ENCODE data around the gene UMODL1.

DNA sequence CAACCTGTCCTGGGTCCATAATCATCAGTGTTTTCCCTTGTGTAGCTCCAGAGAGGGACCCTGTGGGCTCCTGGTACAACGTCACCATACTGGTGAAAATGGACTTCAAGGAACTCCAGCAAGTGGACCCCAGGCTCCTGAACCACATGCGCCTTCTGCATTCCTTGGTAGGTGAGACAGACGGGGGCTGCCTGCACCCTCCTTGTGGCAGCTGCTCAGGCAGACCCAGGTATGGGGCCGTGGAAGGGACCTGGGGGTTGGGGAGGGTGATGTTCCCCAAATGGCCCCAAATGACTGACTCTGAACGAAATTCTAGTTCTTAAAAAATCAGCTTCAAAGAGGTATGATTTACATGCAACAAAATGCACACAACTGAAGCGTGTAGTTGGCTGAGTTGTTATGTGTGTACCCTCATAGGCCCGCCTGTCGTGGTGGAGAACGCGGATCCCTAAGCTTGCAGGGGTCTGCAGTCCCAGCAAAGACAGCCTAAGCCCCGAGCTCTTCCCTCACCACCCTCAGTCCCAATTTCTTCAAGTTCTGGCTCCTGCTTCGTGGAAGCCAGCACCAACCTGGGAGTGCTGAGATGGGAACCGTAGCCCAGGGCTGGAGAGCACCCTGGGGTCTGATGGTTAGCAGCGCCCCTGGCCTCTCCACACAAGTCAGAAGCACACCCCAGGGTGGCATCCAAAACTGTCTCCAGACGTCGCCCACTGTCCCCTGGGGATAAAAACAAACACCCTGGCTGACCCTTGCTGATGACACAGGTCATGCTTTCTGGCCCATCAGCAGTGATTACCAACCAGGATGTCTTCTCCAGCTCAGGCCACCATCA lies 14.3 kb downstream of the UMODL1 start:
- TF ChIP-seq POLR2AphosphoS5 (IDR thresholded peaks at IDR 0.05; ENCODE audit: low read depth, low read length) (no peak), SPI1 (IDR thresholded peaks at IDR 0.05; ENCODE audit: low read depth, low read length) (no peak), TAF1 (IDR thresholded peaks at IDR 0.05; ENCODE audit: low read depth, low read length) (no peak), POLR2A (IDR thresholded peaks at IDR 0.05; ENCODE audit: low read depth, low read length) (no peak)
